GM23338 (cell line): ENCODE results near the gene BICDL2. TPM values are rescaled to one million over a fixed set of nuclear protein-coding genes. Genes with fewer than 3 reads are reported as not detected.

Experiments used
- ATAC-seq: fragments of 200-7000 bp; cut with Tn5 transposase; 3 replicates; pipeline ENCODE4 v1.9.1; 2020
- DNase-seq: peaks from one replicate; pipeline ENCODE4 v3.0.0-alpha.2; 2015; ENCODE audit warnings: low spot score
- H2AFZ ChIP-seq: fragments of 200-600 bp; sonication (generic); 2 replicates; pipeline ENCODE4 v1.8.0; 2016; ENCODE audit warnings: antibody characterized with exemption, mild to moderate bottlenecking, moderate library complexity
- H3F3A ChIP-seq: fragments of 200-600 bp; sonication (generic); replicated peaks from 2 replicates; pipeline ENCODE4 v1.8.0; 2017; ENCODE audit warnings: antibody characterized with exemption, mixed run types, low read depth
- H3K27ac ChIP-seq: fragments of 200-600 bp; sonication (generic); 2 replicates; pipeline ENCODE4 v1.6.1; 2016; ENCODE audit warnings: low read depth
- H3K27me3 ChIP-seq: fragments of 200-600 bp; sonication (generic); 2 replicates; pipeline ENCODE4 v1.8.0; 2016; ENCODE audit warnings: mild to moderate bottlenecking, mixed run types, moderate library complexity; ENCODE audit not compliant: insufficient read depth
- H3K36me3 ChIP-seq: fragments of 200-600 bp; sonication (generic); 2 replicates; pipeline ENCODE4 v1.8.0; 2016; ENCODE audit warnings: mild to moderate bottlenecking; ENCODE audit not compliant: insufficient read depth
- H3K4me1 ChIP-seq: fragments of 200-600 bp; sonication (generic); 2 replicates; pipeline ENCODE4 v1.8.0; 2016; ENCODE audit warnings: mild to moderate bottlenecking, moderate library complexity; ENCODE audit not compliant: insufficient read depth
- H3K4me2 ChIP-seq: fragments of 200-600 bp; sonication (generic); 2 replicates; pipeline ENCODE4 v1.7.1; 2017; ENCODE audit warnings: mixed run types
- H3K4me3 ChIP-seq: fragments of 200-600 bp; sonication (generic); 2 replicates; pipeline ENCODE4 v1.6.1; 2016; ENCODE audit warnings: mixed run types
- H3K79me2 ChIP-seq: fragments of 200-600 bp; sonication (generic); replicated peaks from 2 replicates; pipeline ENCODE4 v1.8.0; 2017; ENCODE audit warnings: mild to moderate bottlenecking; ENCODE audit not compliant: insufficient read depth
- H3K9me2 ChIP-seq: fragments of 200-600 bp; sonication (generic); 2 replicates; pipeline ENCODE4 v1.8.0; 2017; ENCODE audit not compliant: insufficient read depth
- H4K20me1 ChIP-seq: fragments of 200-600 bp; sonication (generic); replicated peaks from 2 replicates; pipeline ENCODE4 v1.8.0; 2017; ENCODE audit warnings: mild to moderate bottlenecking; ENCODE audit not compliant: insufficient read depth
- H3K27ac Mint-ChIP-seq: 2 replicates; pipeline ENCODE4 v1.8.0; 2020; ENCODE audit warnings: inconsistent platforms, mild to moderate bottlenecking, moderate library complexity, mixed read lengths
- H3K27me3 Mint-ChIP-seq: 3 replicates; pipeline ENCODE4 v1.8.0; 2022; ENCODE audit warnings: low read depth, mild to moderate bottlenecking, moderate library complexity, mixed read lengths, inconsistent platforms; ENCODE audit not compliant: insufficient read depth, poor library complexity
- H3K36me3 Mint-ChIP-seq: 3 replicates; pipeline ENCODE4 v1.8.0; 2021; ENCODE audit warnings: low read depth, mild to moderate bottlenecking, inconsistent platforms, moderate library complexity, mixed read lengths
- H3K4me1 Mint-ChIP-seq: 3 replicates; pipeline ENCODE4 v1.8.0; 2020; ENCODE audit warnings: mild to moderate bottlenecking, inconsistent platforms, mixed read lengths
- H3K4me3 Mint-ChIP-seq: 3 replicates; pipeline ENCODE4 v1.8.0; 2021; ENCODE audit warnings: moderate library complexity, mild to moderate bottlenecking, inconsistent platforms, mixed read lengths
- H3K9me3 Mint-ChIP-seq: 3 replicates; pipeline ENCODE4 v1.8.0; 2020; ENCODE audit warnings: moderate library complexity, mild to moderate bottlenecking, inconsistent platforms, mixed read lengths
- JUNB ChIP-seq: IDR thresholded peaks from one replicate; pipeline ENCODE4 v1.6.1; 2016; ENCODE audit warnings: antibody characterized with exemption; ENCODE audit not compliant: unreplicated experiment
- NANOG ChIP-seq: IDR thresholded peaks from 2 replicates; pipeline ENCODE4 v1.6.1; 2016; ENCODE audit warnings: antibody characterized with exemption, borderline replicate concordance
- POLR2AphosphoS5 ChIP-seq: IDR thresholded peaks from 2 replicates; pipeline ENCODE4 v1.6.1; 2016; ENCODE audit warnings: antibody characterized with exemption, low read depth
- STAT1 ChIP-seq: IDR thresholded peaks from one replicate; pipeline ENCODE4 v1.6.1; 2016; ENCODE audit warnings: antibody characterized with exemption; ENCODE audit not compliant: unreplicated experiment
- ZNF114 ChIP-seq: fragments of 250-450 bp; sonication (Bioruptor Pico); IDR thresholded peaks from 2 replicates; pipeline ENCODE4 v1.5.0; 2020; ENCODE audit warnings: mild to moderate bottlenecking, moderate library complexity
- polyA plus RNA-seq: library from polyadenylated mRNA; unstranded; fragments of >200 nt; fragmentation: Nextera tagmentation; extraction: Ambion mirVana; gene quantifications from 2 replicates; pipeline ENCODE4 v1.2.1, GENCODE V29; 2016
- total RNA-seq: library from RNA; depleted of rRNA; stranded (reverse); fragments of >200 nt; shearing (Covaris generic); gene quantifications from 2 replicates; pipeline ENCODE4 v1.2.3, GENCODE V29; 2014
- TF ChIP-seq, protein P1 (sequence below), 2 experiments: fragments of 200-600 bp in 1 of 2; sonication (generic) in 1 of 2; conservative IDR thresholded peaks; 2 replicates each; pipeline versions ENCODE4 v1.5.1 to v1.6.1; 2016 to 2017; ENCODE audit warnings: antibody characterized with exemption in 2 of 2, low read depth in 2 of 2, mild to moderate bottlenecking in 2 of 2, moderate library complexity in 1 of 2
- TF ChIP-seq, protein P2 (sequence below): fragments of 250-450 bp; sonication (Bioruptor Pico); IDR thresholded peaks from 2 replicates; pipeline ENCODE4 v1.5.0; 2020; ENCODE audit warnings: mild to moderate bottlenecking, moderate library complexity
- TF ChIP-seq, protein P3 (sequence below): IDR thresholded peaks from one replicate; pipeline ENCODE4 v1.6.1; 2018; ENCODE audit warnings: antibody characterized with exemption; ENCODE audit not compliant: unreplicated experiment

Gene BICDL2
- total and polyA plus RNA-seq, 2 experiments from 2014 or later = 12.7 to 18.4 TPM

DNA sequence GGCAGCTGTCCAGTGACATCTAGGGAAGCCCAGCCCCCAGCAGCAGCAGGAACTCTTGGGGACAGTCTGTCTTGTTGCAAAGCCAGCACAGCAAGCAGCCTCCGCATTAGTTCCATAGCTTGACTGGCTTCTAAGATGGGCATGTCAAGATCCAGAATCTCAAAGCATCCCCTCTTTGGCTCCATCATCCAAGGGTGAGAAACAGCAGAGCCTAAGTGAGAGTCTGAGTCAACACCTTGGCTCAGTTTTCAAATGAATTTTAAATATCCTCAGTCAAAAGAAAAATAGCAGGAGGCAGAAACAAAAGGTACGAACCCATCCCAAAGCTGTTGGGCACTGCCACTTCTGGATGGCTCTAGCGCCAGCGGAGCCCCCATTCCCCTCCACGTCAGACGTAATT is 21.8 kb downstream of the BICDL2 start:
- no peak for DNase-seq
- no peaks in the 10 kb centered on the region for H3K9me2 ChIP-seq
- peak overlapping the region; percentile 95 for H3K4me3 Mint-ChIP-seq
- no peak for ATAC-seq
- peaks cover 54% of the 10 kb centered on the region for H3K4me1 Mint-ChIP-seq
- peaks cover 52% of the 10 kb centered on the region for H3K27me3 Mint-ChIP-seq
- no peak overlapping the region for H3K27ac ChIP-seq
- peaks cover 24% of the 10 kb centered on the region for H3K79me2 ChIP-seq
- peaks cover 11% of the 10 kb centered on the region for H3K27me3 ChIP-seq
- peaks cover 53% of the 10 kb centered on the region for H3F3A ChIP-seq
- 0 out of 2 replicates have a peak overlapping the region, but pooled peaks have one; percentile 26 for H3K4me3 ChIP-seq
- peaks cover 34% of the 10 kb centered on the region for H3K36me3 Mint-ChIP-seq
- peaks cover 71% of the 10 kb centered on the region for H3K4me1 ChIP-seq
- H3K9me3 Mint-ChIP-seq = peaks cover 7% of the 10 kb centered on the region; the same call in 2 of the 3 replicates
- peaks cover 25% of the 10 kb centered on the region for H4K20me1 ChIP-seq
- TF ChIP-seq STAT1 = no peak
- TF ChIP-seq, protein P1, sequence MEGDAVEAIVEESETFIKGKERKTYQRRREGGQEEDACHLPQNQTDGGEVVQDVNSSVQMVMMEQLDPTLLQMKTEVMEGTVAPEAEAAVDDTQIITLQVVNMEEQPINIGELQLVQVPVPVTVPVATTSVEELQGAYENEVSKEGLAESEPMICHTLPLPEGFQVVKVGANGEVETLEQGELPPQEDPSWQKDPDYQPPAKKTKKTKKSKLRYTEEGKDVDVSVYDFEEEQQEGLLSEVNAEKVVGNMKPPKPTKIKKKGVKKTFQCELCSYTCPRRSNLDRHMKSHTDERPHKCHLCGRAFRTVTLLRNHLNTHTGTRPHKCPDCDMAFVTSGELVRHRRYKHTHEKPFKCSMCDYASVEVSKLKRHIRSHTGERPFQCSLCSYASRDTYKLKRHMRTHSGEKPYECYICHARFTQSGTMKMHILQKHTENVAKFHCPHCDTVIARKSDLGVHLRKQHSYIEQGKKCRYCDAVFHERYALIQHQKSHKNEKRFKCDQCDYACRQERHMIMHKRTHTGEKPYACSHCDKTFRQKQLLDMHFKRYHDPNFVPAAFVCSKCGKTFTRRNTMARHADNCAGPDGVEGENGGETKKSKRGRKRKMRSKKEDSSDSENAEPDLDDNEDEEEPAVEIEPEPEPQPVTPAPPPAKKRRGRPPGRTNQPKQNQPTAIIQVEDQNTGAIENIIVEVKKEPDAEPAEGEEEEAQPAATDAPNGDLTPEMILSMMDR (conservative IDR thresholded peaks at IDR 0.05; ENCODE audit: low read depth in 2 of 2) = no peak
- TF ChIP-seq JUNB = no peak
- TF ChIP-seq, protein P2, sequence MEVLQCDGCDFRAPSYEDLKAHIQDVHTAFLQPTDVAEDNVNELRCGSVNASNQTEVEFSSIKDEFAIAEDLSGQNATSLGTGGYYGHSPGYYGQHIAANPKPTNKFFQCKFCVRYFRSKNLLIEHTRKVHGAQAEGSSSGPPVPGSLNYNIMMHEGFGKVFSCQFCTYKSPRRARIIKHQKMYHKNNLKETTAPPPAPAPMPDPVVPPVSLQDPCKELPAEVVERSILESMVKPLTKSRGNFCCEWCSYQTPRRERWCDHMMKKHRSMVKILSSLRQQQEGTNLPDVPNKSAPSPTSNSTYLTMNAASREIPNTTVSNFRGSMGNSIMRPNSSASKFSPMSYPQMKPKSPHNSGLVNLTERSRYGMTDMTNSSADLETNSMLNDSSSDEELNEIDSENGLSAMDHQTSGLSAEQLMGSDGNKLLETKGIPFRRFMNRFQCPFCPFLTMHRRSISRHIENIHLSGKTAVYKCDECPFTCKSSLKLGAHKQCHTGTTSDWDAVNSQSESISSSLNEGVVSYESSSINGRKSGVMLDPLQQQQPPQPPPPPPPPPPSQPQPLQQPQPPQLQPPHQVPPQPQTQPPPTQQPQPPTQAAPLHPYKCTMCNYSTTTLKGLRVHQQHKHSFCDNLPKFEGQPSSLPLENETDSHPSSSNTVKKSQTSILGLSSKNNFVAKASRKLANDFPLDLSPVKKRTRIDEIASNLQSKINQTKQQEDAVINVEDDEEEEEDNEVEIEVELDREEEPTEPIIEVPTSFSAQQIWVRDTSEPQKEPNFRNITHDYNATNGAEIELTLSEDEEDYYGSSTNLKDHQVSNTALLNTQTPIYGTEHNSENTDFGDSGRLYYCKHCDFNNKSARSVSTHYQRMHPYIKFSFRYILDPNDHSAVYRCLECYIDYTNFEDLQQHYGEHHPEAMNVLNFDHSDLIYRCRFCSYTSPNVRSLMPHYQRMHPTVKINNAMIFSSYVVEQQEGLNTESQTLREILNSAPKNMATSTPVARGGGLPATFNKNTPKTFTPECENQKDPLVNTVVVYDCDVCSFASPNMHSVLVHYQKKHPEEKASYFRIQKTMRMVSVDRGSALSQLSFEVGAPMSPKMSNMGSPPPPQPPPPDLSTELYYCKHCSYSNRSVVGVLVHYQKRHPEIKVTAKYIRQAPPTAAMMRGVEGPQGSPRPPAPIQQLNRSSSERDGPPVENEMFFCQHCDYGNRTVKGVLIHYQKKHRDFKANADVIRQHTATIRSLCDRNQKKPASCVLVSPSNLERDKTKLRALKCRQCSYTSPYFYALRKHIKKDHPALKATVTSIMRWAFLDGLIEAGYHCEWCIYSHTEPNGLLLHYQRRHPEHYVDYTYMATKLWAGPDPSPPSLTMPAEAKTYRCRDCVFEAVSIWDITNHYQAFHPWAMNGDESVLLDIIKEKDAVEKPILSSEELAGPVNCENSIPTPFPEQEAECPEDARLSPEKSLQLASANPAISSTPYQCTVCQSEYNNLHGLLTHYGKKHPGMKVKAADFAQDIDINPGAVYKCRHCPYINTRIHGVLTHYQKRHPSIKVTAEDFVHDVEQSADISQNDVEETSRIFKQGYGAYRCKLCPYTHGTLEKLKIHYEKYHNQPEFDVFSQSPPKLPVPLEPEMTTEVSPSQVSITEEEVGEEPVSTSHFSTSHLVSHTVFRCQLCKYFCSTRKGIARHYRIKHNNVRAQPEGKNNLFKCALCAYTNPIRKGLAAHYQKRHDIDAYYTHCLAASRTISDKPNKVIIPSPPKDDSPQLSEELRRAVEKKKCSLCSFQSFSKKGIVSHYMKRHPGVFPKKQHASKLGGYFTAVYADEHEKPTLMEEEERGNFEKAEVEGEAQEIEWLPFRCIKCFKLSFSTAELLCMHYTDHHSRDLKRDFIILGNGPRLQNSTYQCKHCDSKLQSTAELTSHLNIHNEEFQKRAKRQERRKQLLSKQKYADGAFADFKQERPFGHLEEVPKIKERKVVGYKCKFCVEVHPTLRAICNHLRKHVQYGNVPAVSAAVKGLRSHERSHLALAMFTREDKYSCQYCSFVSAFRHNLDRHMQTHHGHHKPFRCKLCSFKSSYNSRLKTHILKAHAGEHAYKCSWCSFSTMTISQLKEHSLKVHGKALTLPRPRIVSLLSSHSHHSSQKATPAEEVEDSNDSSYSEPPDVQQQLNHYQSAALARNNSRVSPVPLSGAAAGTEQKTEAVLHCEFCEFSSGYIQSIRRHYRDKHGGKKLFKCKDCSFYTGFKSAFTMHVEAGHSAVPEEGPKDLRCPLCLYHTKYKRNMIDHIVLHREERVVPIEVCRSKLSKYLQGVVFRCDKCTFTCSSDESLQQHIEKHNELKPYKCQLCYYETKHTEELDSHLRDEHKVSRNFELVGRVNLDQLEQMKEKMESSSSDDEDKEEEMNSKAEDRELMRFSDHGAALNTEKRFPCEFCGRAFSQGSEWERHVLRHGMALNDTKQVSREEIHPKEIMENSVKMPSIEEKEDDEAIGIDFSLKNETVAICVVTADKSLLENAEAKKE (CRISPR knock-in tag) = no peak
- no peak for TF ChIP-seq POLR2AphosphoS5
- TF ChIP-seq NANOG = no peak
- TF ChIP-seq ZNF114 (CRISPR knock-in tag) = no peak
- TF ChIP-seq, protein P3, sequence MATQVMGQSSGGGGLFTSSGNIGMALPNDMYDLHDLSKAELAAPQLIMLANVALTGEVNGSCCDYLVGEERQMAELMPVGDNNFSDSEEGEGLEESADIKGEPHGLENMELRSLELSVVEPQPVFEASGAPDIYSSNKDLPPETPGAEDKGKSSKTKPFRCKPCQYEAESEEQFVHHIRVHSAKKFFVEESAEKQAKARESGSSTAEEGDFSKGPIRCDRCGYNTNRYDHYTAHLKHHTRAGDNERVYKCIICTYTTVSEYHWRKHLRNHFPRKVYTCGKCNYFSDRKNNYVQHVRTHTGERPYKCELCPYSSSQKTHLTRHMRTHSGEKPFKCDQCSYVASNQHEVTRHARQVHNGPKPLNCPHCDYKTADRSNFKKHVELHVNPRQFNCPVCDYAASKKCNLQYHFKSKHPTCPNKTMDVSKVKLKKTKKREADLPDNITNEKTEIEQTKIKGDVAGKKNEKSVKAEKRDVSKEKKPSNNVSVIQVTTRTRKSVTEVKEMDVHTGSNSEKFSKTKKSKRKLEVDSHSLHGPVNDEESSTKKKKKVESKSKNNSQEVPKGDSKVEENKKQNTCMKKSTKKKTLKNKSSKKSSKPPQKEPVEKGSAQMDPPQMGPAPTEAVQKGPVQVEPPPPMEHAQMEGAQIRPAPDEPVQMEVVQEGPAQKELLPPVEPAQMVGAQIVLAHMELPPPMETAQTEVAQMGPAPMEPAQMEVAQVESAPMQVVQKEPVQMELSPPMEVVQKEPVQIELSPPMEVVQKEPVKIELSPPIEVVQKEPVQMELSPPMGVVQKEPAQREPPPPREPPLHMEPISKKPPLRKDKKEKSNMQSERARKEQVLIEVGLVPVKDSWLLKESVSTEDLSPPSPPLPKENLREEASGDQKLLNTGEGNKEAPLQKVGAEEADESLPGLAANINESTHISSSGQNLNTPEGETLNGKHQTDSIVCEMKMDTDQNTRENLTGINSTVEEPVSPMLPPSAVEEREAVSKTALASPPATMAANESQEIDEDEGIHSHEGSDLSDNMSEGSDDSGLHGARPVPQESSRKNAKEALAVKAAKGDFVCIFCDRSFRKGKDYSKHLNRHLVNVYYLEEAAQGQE = no peak
- no peaks in the 10 kb centered on the region for H3K36me3 ChIP-seq
- peak overlapping the region; percentile 88; the same call in 1 of the 2 replicates for H3K4me2 ChIP-seq
- no peak overlapping the region for H2AFZ ChIP-seq
- H3K27ac Mint-ChIP-seq = no peak overlapping the region; the same call in 1 of the 2 replicates
